H1 (cell line): Measurements from ENCODE around the gene MFNG. TPM values are rescaled to one million over a fixed set of nuclear protein-coding genes. Genes with fewer than 3 reads are reported as not detected.

Experiments used
- CTCF ChIA-PET: fragments of 300-600 bp; sonication (Branson Sonifier 250); formaldehyde crosslinking; loops from one replicate; lab custom pipeline; 2021; ENCODE audit not compliant: partially characterized antibody; lab: Charles Lee
- POLR2A ChIA-PET: fragments of 300-600 bp; sonication (Branson Sonifier 250); formaldehyde crosslinking; loops from one replicate; lab custom pipeline; 2021; ENCODE audit warnings: inconsistent platforms; ENCODE audit not compliant: partially characterized antibody; lab: Charles Lee
- DNase-seq, 2 experiments: peaks; one replicate each; pipeline versions ENCODE4 v3.0.0 to v3.0.0-alpha.2; 2010 to 2022; ENCODE audit warnings: low spot score in 2 of 2, low read depth in 1 of 2, mixed read lengths in 1 of 2
- FAIRE-seq: peaks from 2 replicates; lab custom pipeline; 2011; peaks lifted over from hg19 to GRCh38; lab: Jason Lieb, UNC
- H2AFZ ChIP-seq: 2 replicates; pipeline ENCODE4 v1.8.1; 2012; ENCODE audit warnings: low read length, inconsistent platforms
- H2AK5ac ChIP-seq: 2 replicates; pipeline ENCODE4 v1.6.1; 2013; ENCODE audit warnings: low read depth, low read length
- H2BK120ac ChIP-seq: replicated peaks from 2 replicates; pipeline ENCODE3; 2013; ENCODE audit warnings: low read depth, low read length, inconsistent platforms
- H2BK12ac ChIP-seq: 2 replicates; pipeline ENCODE4 v1.6.1; 2013; ENCODE audit warnings: low read depth, low read length
- H2BK15ac ChIP-seq: 2 replicates; pipeline ENCODE4 v1.6.1; 2013; ENCODE audit warnings: low read length
- H2BK20ac ChIP-seq: 2 replicates; pipeline ENCODE4 v1.6.1; 2013; ENCODE audit warnings: low read length
- H2BK5ac ChIP-seq: 2 replicates; pipeline ENCODE4 v1.6.1; 2013; ENCODE audit warnings: low read depth, low read length
- H3K14ac ChIP-seq: 2 replicates; pipeline ENCODE4 v1.6.1; 2013; ENCODE audit warnings: inconsistent platforms; ENCODE audit not compliant: insufficient read length
- H3K18ac ChIP-seq: 2 replicates; pipeline ENCODE4 v1.6.1; 2013; ENCODE audit warnings: low read length; ENCODE audit errors: extremely low read depth
- H3K23ac ChIP-seq: 2 replicates; pipeline ENCODE4 v1.6.1; 2013; ENCODE audit warnings: inconsistent platforms; ENCODE audit not compliant: insufficient read length
- H3K23me2 ChIP-seq: 2 replicates; pipeline ENCODE4 v1.6.1; 2013; ENCODE audit warnings: low read depth, low read length
- H3K27ac ChIP-seq: 2 replicates; pipeline ENCODE4 v1.6.1; 2011; ENCODE audit warnings: low read depth, low read length, inconsistent platforms
- H3K27me3 ChIP-seq, 4 experiments: replicated peaks in 1 of 4; 1 replicate in 1 of 4; 2 replicates in 3 of 4; pipeline versions ENCODE4 v1.6.1 to v1.8.1; 2011 to 2013; ENCODE audit warnings: low read length in 3 of 4, mild to moderate bottlenecking in 3 of 4, inconsistent platforms in 2 of 4, mixed read lengths in 2 of 4, moderate library complexity in 1 of 4; ENCODE audit not compliant: control insufficient read depth in 3 of 4, insufficient read depth in 3 of 4; ENCODE audit errors: extremely low read depth in 1 of 4
- H3K36me3 ChIP-seq, 4 experiments: 2 replicates each; pipeline versions ENCODE4 v1.6.1 to v1.8.1; 2011 to 2013; ENCODE audit warnings: mild to moderate bottlenecking in 4 of 4, low read length in 3 of 4, moderate library complexity in 2 of 4, control low read depth in 1 of 4, inconsistent platforms in 1 of 4; ENCODE audit not compliant: insufficient read depth in 4 of 4, control insufficient read depth in 2 of 4
- H3K4ac ChIP-seq: replicated peaks from 2 replicates; pipeline ENCODE3; 2013; ENCODE audit warnings: low read length, low read depth, mixed read lengths, inconsistent platforms; ENCODE audit not compliant: insufficient read length
- H3K4me1 ChIP-seq, 4 experiments: replicated peaks in 1 of 4; 1 replicate in 1 of 4; 2 replicates in 3 of 4; pipeline versions ENCODE4 v1.6.1 to v1.8.1; 2011 to 2013; ENCODE audit warnings: low read length in 3 of 4, inconsistent platforms in 2 of 4, mixed read lengths in 1 of 4; ENCODE audit not compliant: insufficient read depth in 4 of 4, control insufficient read depth in 3 of 4
- H3K4me2 ChIP-seq, 2 experiments: 2 replicates each; pipeline versions ENCODE4 v1.6.1 to v1.8.1; 2011 to 2013; ENCODE audit warnings: low read depth in 2 of 2, low read length in 2 of 2, control low read depth in 1 of 2, inconsistent platforms in 1 of 2, mild to moderate bottlenecking in 1 of 2; ENCODE audit not compliant: insufficient read depth in 1 of 2
- H3K4me3 ChIP-seq, 4 experiments: fragments of 200-600, 300-600 bp in 1 of 4; sonication (generic), shearing (Covaris generic), sonication (Bioruptor Twin) in 1 of 4; 2 replicates each; pipeline versions ENCODE4 v1.5.1 to v1.8.1; 2011 to 2016; ENCODE audit warnings: low read length in 4 of 4, low read depth in 3 of 4, control low read depth in 2 of 4, inconsistent platforms in 2 of 4, mild to moderate bottlenecking in 2 of 4, mixed read lengths in 1 of 4, moderate library complexity in 1 of 4; ENCODE audit not compliant: insufficient read depth in 2 of 4; ENCODE audit errors: extremely low read depth in 1 of 4
- H3K56ac ChIP-seq: replicated peaks from 2 replicates; pipeline ENCODE3; 2013; ENCODE audit warnings: low read depth, mild to moderate bottlenecking, mixed read lengths, low read length, inconsistent platforms; ENCODE audit not compliant: insufficient read length
- H3K79me1 ChIP-seq: 2 replicates; pipeline ENCODE4 v1.6.1; 2013; ENCODE audit warnings: low read depth, low read length, control low read depth
- H3K79me2 ChIP-seq, 2 experiments: 2 replicates each; pipeline versions ENCODE4 v1.6.1 to v1.8.1; 2012 to 2013; ENCODE audit warnings: low read length in 2 of 2, mild to moderate bottlenecking in 2 of 2, inconsistent platforms in 1 of 2; ENCODE audit not compliant: insufficient read depth in 2 of 2, control insufficient read depth in 1 of 2
- H3K9ac ChIP-seq, 4 experiments: replicated peaks in 1 of 4; 1 replicate in 1 of 4; 2 replicates in 3 of 4; pipeline versions ENCODE4 v1.6.1 to v1.8.1; 2011 to 2013; ENCODE audit warnings: low read depth in 3 of 4, low read length in 3 of 4, control low read depth in 2 of 4, mild to moderate bottlenecking in 2 of 4, moderate library complexity in 2 of 4, inconsistent platforms in 1 of 4; ENCODE audit errors: extremely low read depth in 1 of 4
- H3K9me3 ChIP-seq, 2 experiments: 2 replicates each; pipeline versions ENCODE4 v1.6.1 to v1.8.1; 2012 to 2013; ENCODE audit warnings: mild to moderate bottlenecking in 2 of 2, moderate library complexity in 2 of 2, control low read depth in 1 of 2, inconsistent platforms in 1 of 2, low read depth in 1 of 2, low read length in 1 of 2, mixed read lengths in 1 of 2; ENCODE audit not compliant: insufficient read depth in 2 of 2
- H4K20me1 ChIP-seq, 2 experiments: replicated peaks in 1 of 2; 2 replicates each; pipeline versions ENCODE3 to v1.8.1; 2011 to 2013; ENCODE audit warnings: inconsistent platforms in 2 of 2, low read length in 2 of 2, mild to moderate bottlenecking in 1 of 2; ENCODE audit not compliant: insufficient read depth in 2 of 2, control insufficient read depth in 1 of 2
- H4K5ac ChIP-seq: 2 replicates; pipeline ENCODE4 v1.6.1; 2013; ENCODE audit warnings: low read length, low read depth, mixed read lengths, inconsistent platforms; ENCODE audit not compliant: insufficient read length
- H4K8ac ChIP-seq: 2 replicates; pipeline ENCODE4 v1.8.0; 2013; ENCODE audit warnings: mild to moderate bottlenecking, moderate library complexity, low read length, inconsistent platforms; ENCODE audit not compliant: insufficient read depth; ENCODE audit errors: extremely low read depth
- H4K91ac ChIP-seq: replicated peaks from 2 replicates; pipeline ENCODE3; 2013; ENCODE audit warnings: low read length, mixed read lengths, inconsistent platforms; ENCODE audit not compliant: insufficient read length
- CEBPB ChIP-seq: IDR thresholded peaks from 2 replicates; pipeline ENCODE4 v1.6.1; 2012; ENCODE audit warnings: low read depth, low read length
- E2F6 ChIP-seq: IDR thresholded peaks from 2 replicates; pipeline ENCODE4 v1.6.1; 2012; ENCODE audit warnings: inconsistent platforms
- GTF2F1 ChIP-seq: IDR thresholded peaks from 2 replicates; pipeline ENCODE4 v1.6.1; 2012; ENCODE audit warnings: low read depth, low read length, improper control_type of control experiment, borderline replicate concordance
- JUN ChIP-seq: IDR thresholded peaks from 2 replicates; pipeline ENCODE4 v1.6.1; 2011; ENCODE audit warnings: low read depth, mild to moderate bottlenecking, improper control_type of control experiment, low read length
- JUND ChIP-seq: IDR thresholded peaks from 2 replicates; pipeline ENCODE4 v1.6.1; 2011; ENCODE audit warnings: mild to moderate bottlenecking, improper control_type of control experiment, low read length
- KDM4A ChIP-seq: IDR thresholded peaks from one replicate; pipeline ENCODE4 v1.7.1; 2012; ENCODE audit warnings: low read depth, mild to moderate bottlenecking, moderate library complexity, low read length, inconsistent platforms; ENCODE audit not compliant: severe bottlenecking
- RFX5 ChIP-seq: IDR thresholded peaks from 2 replicates; pipeline ENCODE4 v1.6.1; 2011; ENCODE audit warnings: low read depth, low read length, improper control_type of control experiment, borderline replicate concordance
- SAP30 ChIP-seq: fragments of 300-600 bp; sonication (generic); IDR thresholded peaks from 2 replicates; pipeline ENCODE4 v1.7.1; 2012; ENCODE audit warnings: low read length, moderate library complexity, mild to moderate bottlenecking, inconsistent platforms; ENCODE audit not compliant: insufficient read depth, insufficient replicate concordance
- SRF ChIP-seq: IDR thresholded peaks from 2 replicates; pipeline ENCODE4 v1.6.1; 2011; ENCODE audit warnings: mild to moderate bottlenecking, low read depth, low read length, moderate library complexity
- TCF12 ChIP-seq: IDR thresholded peaks from 2 replicates; pipeline ENCODE4 v1.6.1; 2011; ENCODE audit warnings: low read depth, mild to moderate bottlenecking, low read length
- TEAD4 ChIP-seq: IDR thresholded peaks from 2 replicates; pipeline ENCODE4 v1.6.1; 2012; ENCODE audit warnings: low read depth, low read length, inconsistent platforms, mixed read lengths
- WGBS, 2 experiments: shearing (Covaris generic) in 1 of 2; methylation state at CpG; one replicate each; pipeline versions ENCODE4 v1.1.6 to v1.1.7; 2013 to 2015; ENCODE audit warnings: low lambda C conversion rate in 2 of 2, mixed read lengths in 2 of 2, inconsistent platforms in 1 of 2, low coverage in 1 of 2, missing lambda C conversion rate in 1 of 2; ENCODE audit not compliant: insufficient replicate concordance in 2 of 2, insufficient coverage in 1 of 2, insufficient read length in 1 of 2; ENCODE audit errors: extremely low coverage in 1 of 2, missing lambda C conversion rate in 1 of 2; 5-methylcytosine and 5-hydroxymethylcytosine counted together
- polyA plus RNA-seq, 7 experiments: library from polyadenylated mRNA; depleted of rRNA in 3 of 7; stranded (reverse) in 5 of 7; unstranded in 2 of 7; fragments of >200 nt in 5 of 7; fragments of 200-250 nt in 2 of 7; gene quantifications; 1 replicate in 5 of 7; 2 replicates in 1 of 7; 4 replicates in 1 of 7; pipeline versions ENCODE4 v1.2.1 to v1.2.3, GENCODE V29; 2011 to 2013; ENCODE audit warnings: missing spikeins in 2 of 7, mixed read lengths in 2 of 7
- total RNA-seq: library from RNA; stranded (reverse); fragmentation: NEBNext Ultra II Directional; extraction: Animal tissue kit (Norgen Biotek cat#: 25700); gene quantifications from 2 replicates; pipeline ENCODE4 v1.2.1, GENCODE V29; 2021
- TF ChIP-seq, protein P1 (sequence below): IDR thresholded peaks from 2 replicates; pipeline ENCODE4 v1.6.1; 2012; ENCODE audit warnings: low read length, inconsistent platforms

Gene MFNG
- total and polyA plus RNA-seq, 2 of the 8 experiments (the other 6 are each of a cell fraction or from before 2014, with no cell fraction given) = 1.7 to 5.5 TPM

DNA sequence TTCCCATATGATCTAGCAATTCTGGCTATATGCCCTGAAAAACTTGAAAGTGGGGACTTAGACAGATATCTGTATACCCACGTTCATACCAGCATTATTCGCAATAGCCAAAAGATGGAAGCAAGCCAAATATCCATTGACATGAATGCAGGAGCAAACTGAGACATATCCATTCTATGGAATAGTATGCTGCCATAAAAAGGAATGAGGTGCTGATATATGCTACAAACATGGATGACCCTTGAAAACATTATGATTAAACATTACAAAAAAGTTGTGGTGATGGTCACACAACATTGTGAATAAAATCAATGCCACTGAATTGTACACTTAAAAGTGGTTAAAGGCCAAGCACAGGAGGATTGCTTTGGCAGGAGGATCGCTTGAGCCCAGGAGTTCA is 25.5 kb downstream of the MFNG start:
- Histone ChIP-seq H3K4me2 (no peak overlapping the region), H4K5ac (no peak overlapping the region), H2AFZ (no peak overlapping the region), H3K23ac (no peak overlapping the region), H4K91ac (no peak overlapping the region), H3K79me1 (no peaks in the 10 kb centered on the region), H3K9ac (no peak overlapping the region), H3K56ac (no peak overlapping the region), H3K9me3 (no peaks in the 10 kb centered on the region), H2AK5ac (no peak overlapping the region), H2BK20ac (no peak overlapping the region), H2BK12ac (no peak overlapping the region), H3K4me1 (no peaks in the 10 kb centered on the region; a peak in 2 of 7 replicates), H2BK5ac (no peak overlapping the region), H3K36me3 (no peaks in the 10 kb centered on the region), H3K27ac (no peak overlapping the region), H3K4ac (no peak overlapping the region), H2BK15ac (no peak overlapping the region), H3K4me3 (no peak overlapping the region), H3K79me2 (no peaks in the 10 kb centered on the region; a peak in 1 of 4 replicates), H3K27me3 (no peaks in the 10 kb centered on the region), H4K8ac (no peak overlapping the region), H3K23me2 (no peaks in the 10 kb centered on the region; the same call in 1 of the 2 replicates), H3K14ac (no peak overlapping the region), H2BK120ac (no peak overlapping the region), H4K20me1 (peaks cover 0 to 2% of the 10 kb centered on the region in 2 experiments), H3K18ac (no peak overlapping the region)
- no peak for FAIRE-seq
- WGBS, 2 experiments = 86% methylated on average over 3 of the region's 3 CpGs; no CpG with 5 or more reads in 1 of the 2 experiments
- ChIA-PET POLR2A (no interaction called here), CTCF (interaction anchor here (1.8 kb wide), 1 partner anchor 144 kb away, joined by 9 read pairs; no protein-coding TSS in a partner anchor)
- no peak for DNase-seq
- TF ChIP-seq E2F6 = no peak
- TF ChIP-seq SAP30 = no peak
- TF ChIP-seq CEBPB = no peak
- TF ChIP-seq, protein P1, sequence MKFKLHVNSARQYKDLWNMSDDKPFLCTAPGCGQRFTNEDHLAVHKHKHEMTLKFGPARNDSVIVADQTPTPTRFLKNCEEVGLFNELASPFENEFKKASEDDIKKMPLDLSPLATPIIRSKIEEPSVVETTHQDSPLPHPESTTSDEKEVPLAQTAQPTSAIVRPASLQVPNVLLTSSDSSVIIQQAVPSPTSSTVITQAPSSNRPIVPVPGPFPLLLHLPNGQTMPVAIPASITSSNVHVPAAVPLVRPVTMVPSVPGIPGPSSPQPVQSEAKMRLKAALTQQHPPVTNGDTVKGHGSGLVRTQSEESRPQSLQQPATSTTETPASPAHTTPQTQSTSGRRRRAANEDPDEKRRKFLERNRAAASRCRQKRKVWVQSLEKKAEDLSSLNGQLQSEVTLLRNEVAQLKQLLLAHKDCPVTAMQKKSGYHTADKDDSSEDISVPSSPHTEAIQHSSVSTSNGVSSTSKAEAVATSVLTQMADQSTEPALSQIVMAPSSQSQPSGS = no peak
- no peak for TF ChIP-seq JUN
- TF ChIP-seq KDM4A = no peak
- no peak for TF ChIP-seq SRF
- no peak for TF ChIP-seq RFX5
- no peak for TF ChIP-seq GTF2F1
- no peak for TF ChIP-seq TCF12
- TF ChIP-seq JUND = no peak
- no peak for TF ChIP-seq TEAD4
